Measurements from ENCODE around the gene CSH1. TPM values are rescaled to one million over a fixed set of nuclear protein-coding genes. Genes with fewer than 3 reads are reported as not detected.

CSH1 gene
- total and polyA plus RNA-seq, 11 donors: not detected

GRCh38 chr17:63854709-63855108, 41.7 kb downstream of the CSH1 start:
- Histone ChIP-seq H3K27ac (no peak overlapping the region), H3K36me3 (no peaks in the 10 kb centered on the region), H3K4me1 (no peaks in the 10 kb centered on the region), H3K4me3 (no peak overlapping the region), H3K27me3 (no peaks in the 10 kb centered on the region), H3K9me3 (no peaks in the 10 kb centered on the region)
- TF ChIP-seq POLR2A (IDR thresholded peaks at IDR 0.05): no peak
- TF ChIP-seq CTCF (IDR thresholded peaks at IDR 0.05): no peak
- WGBS, 4 donors: 74 to 86% (median 83%) methylated on average over 5 of the region's 5 CpGs
- no peak for DNase-seq
- no peak for ATAC-seq
- intact Hi-C loops (cut with DNase I): no loop called here

GRCh38 chr17:63853260-63853659, 43.1 kb downstream of the CSH1 start:
- intact Hi-C loops (cut with DNase I): no loop called here
- 87 to 95% (median 92%) methylated on average over 2 of the region's 2 CpGs for WGBS, 4 donors
- no peak overlapping the region for H3K4me3 ChIP-seq
- H3K36me3 ChIP-seq: no peaks in the 10 kb centered on the region
- no peaks in the 10 kb centered on the region for H3K9me3 ChIP-seq
- ATAC-seq (no peak), DNase-seq (no peak)
- peaks cover 0 to 12% (median 5%) of the 10 kb centered on the region in 12 donors for H3K4me1 ChIP-seq
- no peak overlapping the region for H3K27ac ChIP-seq
- no peak for TF ChIP-seq CTCF (IDR thresholded peaks at IDR 0.05)
- TF ChIP-seq POLR2A (IDR thresholded peaks at IDR 0.05): no peak
- no peaks in the 10 kb centered on the region for H3K27me3 ChIP-seq

- H3K27ac ChIP-seq: no peak overlapping the region
- 66 to 78% (median 73%) methylated on average over 9 of the region's 9 CpGs for WGBS, 4 donors
- no peak for TF ChIP-seq POLR2A (IDR thresholded peaks at IDR 0.05)
- TF ChIP-seq CTCF (IDR thresholded peaks at IDR 0.05): no peak
- ATAC-seq (no peak), DNase-seq (no peak)
- no peaks in the 10 kb centered on the region for H3K9me3 ChIP-seq
- H3K27me3 ChIP-seq: no peaks in the 10 kb centered on the region
- H3K4me3 ChIP-seq: no peak overlapping the region
- H3K4me1 ChIP-seq: peaks cover 0 to 12% (median 5%) of the 10 kb centered on the region in 12 donors
- intact Hi-C loops (cut with DNase I): no loop called here
- H3K36me3 ChIP-seq: no peaks in the 10 kb centered on the region
These were observed 46.0 kb downstream of the CSH1 start for GRCh38 chr17:63850401-63850800.

- TF ChIP-seq POLR2A (IDR thresholded peaks at IDR 0.05): no peak
- peak; percentile 54 to 83 (median 72) for TF ChIP-seq CTCF (IDR thresholded peaks at IDR 0.05)
- peak; percentile 88 to 96 (median 94) for ATAC-seq
- 7 to 24% (median 13%) methylated on average over 38 to 82 of the region's 82 CpGs for WGBS, 4 donors
- H3K27ac ChIP-seq: peak overlapping the region in 7 of 12 donors; percentile 2 to 76 (median 55)
- H3K4me3 ChIP-seq: peak overlapping the region in 10 of 12 donors; percentile 14 to 52 (median 41)
- peaks cover 0 to 17% (median 5%) of the 10 kb centered on the region in 12 donors for H3K4me1 ChIP-seq
- no peaks in the 10 kb centered on the region for H3K9me3 ChIP-seq
- no peaks in the 10 kb centered on the region for H3K36me3 ChIP-seq
- DNase-seq: peak; percentile 93 to 97 (median 95)
- no peaks in the 10 kb centered on the region for H3K27me3 ChIP-seq
- intact Hi-C loops (cut with DNase I): no loop called here
These were observed 47.3 kb downstream of the CSH1 start for GRCh38 chr17:63848834-63849689.
